ENCODE results near the gene AKR1C4. TPM values are rescaled to one million over a fixed set of nuclear protein-coding genes. Genes with fewer than 3 reads are reported as not detected.

AKR1C4 gene
- total and polyA plus RNA-seq, 4 donors = 3.2 to 260 (median 129) TPM

DNA sequence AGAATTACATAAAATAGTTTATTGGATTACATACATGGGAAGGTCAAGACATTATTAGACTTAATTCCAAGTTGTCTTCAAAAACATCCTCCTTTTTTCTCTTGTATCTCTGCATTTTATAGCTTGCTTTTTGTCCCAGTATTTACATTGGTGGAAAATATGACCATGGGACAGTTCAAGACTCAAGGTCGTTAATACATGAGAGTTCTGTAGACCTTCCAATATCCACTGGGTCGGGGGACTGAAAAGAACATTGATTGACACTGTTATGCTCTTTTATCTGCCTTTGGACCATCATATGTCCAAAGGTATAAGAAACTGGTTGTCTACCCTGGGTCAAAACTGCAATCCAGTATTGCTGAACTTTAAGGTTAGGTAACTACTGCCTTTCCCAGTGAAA, 36.7 kb downstream of the AKR1C4 start:
- no peak overlapping the region for H3K27ac ChIP-seq (ENCODE audit: low read depth in 1 of 2, low read length in 2 of 2)
- TF ChIP-seq HNF4A (conservative IDR thresholded peaks at IDR 0.05) = no peak
- no peak for TF ChIP-seq YY1 (IDR thresholded peaks at IDR 0.05)
- TF ChIP-seq FOXA1 (IDR thresholded peaks at IDR 0.05) = no peak
- TF ChIP-seq TAF1 (conservative IDR thresholded peaks at IDR 0.05) = no peak
- TF ChIP-seq, protein P1, sequence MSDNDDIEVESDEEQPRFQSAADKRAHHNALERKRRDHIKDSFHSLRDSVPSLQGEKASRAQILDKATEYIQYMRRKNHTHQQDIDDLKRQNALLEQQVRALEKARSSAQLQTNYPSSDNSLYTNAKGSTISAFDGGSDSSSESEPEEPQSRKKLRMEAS (IDR thresholded peaks at IDR 0.05) = no peak
- no peak for TF ChIP-seq RXRA (IDR thresholded peaks at IDR 0.05)
- TF ChIP-seq JUND (IDR thresholded peaks at IDR 0.05) = no peak
- TF ChIP-seq, protein P2, sequence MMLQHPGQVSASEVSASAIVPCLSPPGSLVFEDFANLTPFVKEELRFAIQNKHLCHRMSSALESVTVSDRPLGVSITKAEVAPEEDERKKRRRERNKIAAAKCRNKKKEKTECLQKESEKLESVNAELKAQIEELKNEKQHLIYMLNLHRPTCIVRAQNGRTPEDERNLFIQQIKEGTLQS (IDR thresholded peaks at IDR 0.05) = no peak
- TF ChIP-seq, protein P3, sequence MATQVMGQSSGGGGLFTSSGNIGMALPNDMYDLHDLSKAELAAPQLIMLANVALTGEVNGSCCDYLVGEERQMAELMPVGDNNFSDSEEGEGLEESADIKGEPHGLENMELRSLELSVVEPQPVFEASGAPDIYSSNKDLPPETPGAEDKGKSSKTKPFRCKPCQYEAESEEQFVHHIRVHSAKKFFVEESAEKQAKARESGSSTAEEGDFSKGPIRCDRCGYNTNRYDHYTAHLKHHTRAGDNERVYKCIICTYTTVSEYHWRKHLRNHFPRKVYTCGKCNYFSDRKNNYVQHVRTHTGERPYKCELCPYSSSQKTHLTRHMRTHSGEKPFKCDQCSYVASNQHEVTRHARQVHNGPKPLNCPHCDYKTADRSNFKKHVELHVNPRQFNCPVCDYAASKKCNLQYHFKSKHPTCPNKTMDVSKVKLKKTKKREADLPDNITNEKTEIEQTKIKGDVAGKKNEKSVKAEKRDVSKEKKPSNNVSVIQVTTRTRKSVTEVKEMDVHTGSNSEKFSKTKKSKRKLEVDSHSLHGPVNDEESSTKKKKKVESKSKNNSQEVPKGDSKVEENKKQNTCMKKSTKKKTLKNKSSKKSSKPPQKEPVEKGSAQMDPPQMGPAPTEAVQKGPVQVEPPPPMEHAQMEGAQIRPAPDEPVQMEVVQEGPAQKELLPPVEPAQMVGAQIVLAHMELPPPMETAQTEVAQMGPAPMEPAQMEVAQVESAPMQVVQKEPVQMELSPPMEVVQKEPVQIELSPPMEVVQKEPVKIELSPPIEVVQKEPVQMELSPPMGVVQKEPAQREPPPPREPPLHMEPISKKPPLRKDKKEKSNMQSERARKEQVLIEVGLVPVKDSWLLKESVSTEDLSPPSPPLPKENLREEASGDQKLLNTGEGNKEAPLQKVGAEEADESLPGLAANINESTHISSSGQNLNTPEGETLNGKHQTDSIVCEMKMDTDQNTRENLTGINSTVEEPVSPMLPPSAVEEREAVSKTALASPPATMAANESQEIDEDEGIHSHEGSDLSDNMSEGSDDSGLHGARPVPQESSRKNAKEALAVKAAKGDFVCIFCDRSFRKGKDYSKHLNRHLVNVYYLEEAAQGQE (IDR thresholded peaks at IDR 0.05) = no peak
- TF ChIP-seq, protein P4, sequence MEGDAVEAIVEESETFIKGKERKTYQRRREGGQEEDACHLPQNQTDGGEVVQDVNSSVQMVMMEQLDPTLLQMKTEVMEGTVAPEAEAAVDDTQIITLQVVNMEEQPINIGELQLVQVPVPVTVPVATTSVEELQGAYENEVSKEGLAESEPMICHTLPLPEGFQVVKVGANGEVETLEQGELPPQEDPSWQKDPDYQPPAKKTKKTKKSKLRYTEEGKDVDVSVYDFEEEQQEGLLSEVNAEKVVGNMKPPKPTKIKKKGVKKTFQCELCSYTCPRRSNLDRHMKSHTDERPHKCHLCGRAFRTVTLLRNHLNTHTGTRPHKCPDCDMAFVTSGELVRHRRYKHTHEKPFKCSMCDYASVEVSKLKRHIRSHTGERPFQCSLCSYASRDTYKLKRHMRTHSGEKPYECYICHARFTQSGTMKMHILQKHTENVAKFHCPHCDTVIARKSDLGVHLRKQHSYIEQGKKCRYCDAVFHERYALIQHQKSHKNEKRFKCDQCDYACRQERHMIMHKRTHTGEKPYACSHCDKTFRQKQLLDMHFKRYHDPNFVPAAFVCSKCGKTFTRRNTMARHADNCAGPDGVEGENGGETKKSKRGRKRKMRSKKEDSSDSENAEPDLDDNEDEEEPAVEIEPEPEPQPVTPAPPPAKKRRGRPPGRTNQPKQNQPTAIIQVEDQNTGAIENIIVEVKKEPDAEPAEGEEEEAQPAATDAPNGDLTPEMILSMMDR (IDR thresholded peaks at IDR 0.05; ENCODE audit: low read depth, low read length, missing input control) = no peak
- no peak for TF ChIP-seq NR2F2 (IDR thresholded peaks at IDR 0.05)
- no peak for TF ChIP-seq HNF4G (IDR thresholded peaks at IDR 0.05)
- WGBS = 88% methylated on average over 2 of the region's 2 CpGs

DNA sequence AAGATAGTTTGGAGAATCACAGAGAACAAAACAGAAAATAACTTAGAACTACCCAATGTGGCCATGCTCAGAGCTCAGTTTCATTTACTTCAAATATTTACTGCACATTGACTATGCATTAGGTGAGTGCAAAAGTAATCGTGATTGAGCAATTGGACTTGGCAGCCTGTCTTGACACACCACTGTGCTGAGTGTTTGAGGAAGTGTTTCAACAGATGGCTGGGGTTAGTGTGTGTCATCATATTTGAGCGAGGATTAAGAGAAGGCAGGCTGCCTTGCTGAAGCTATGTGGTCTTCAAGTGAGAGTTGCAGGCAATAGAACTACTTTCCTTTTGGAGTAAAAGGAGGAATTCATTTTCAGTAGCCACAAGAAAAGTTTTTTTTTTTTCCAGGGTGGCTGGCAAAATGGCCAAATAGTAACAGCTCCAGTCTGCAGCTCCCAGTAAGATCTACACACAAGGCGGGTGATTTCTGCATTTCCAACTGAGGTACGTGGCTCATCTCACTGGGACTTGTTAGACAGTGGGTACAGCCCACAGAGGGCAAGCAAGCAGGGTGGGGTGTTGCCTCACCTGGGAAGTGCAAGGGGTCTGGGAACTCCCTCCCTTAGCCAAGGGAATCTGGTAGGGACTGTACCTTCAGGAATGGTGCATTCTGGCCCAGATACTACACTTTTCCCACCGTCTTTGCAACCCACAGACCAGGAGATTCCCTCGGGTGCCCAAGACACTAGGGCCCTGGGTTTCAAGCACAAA, 37.6 kb downstream of the AKR1C4 start:
- Histone ChIP-seq H3K4me3 (ENCODE audit: low read depth in 1 of 3, low read length in 3 of 3) (peak overlapping the region in 2 of 3 donors; percentile 20 to 35), H3K9ac (ENCODE audit: low read depth in 1 of 2, low read length in 2 of 2) (no peak overlapping the region), H3K4me1 (ENCODE audit: control insufficient read depth in 4 of 4, insufficient read depth in 4 of 4, low read length in 3 of 4) (peaks cover 5 to 15% (median 9%) of the 10 kb centered on the region in 4 donors), H3K36me3 (ENCODE audit: control insufficient read depth in 4 of 4, insufficient read depth in 3 of 4, low read depth in 1 of 4, low read length in 3 of 4) (no peaks in the 10 kb centered on the region), H3K9me3 (ENCODE audit: control insufficient read depth in 4 of 4, low read length in 3 of 4) (peaks cover 0 to 19% (median 4%) of the 10 kb centered on the region in 4 donors), H3K27ac (ENCODE audit: low read depth in 1 of 2, low read length in 2 of 2) (peak overlapping the region in 1 of 2 donors; percentile 23), H3K27me3 (ENCODE audit: control insufficient read depth in 4 of 4, insufficient read depth in 4 of 4, low read length in 3 of 4) (no peaks in the 10 kb centered on the region)
- 57% methylated on average over 6 of the region's 6 CpGs for WGBS
- DNase-seq (ENCODE audit: low spot score) = peak; percentile 46
- TF ChIP-seq FOXA1 (IDR thresholded peaks at IDR 0.05) (peak; percentile 79), HNF4A (conservative IDR thresholded peaks at IDR 0.05) (peak; percentile 77 to 88), GABPA (IDR thresholded peaks at IDR 0.05 in 1 of 2, conservative IDR thresholded peaks at IDR 0.05 in 1 of 2) (peak in 1 of 2 donors; percentile 64), TAF1 (conservative IDR thresholded peaks at IDR 0.05) (no peak), HNF4G (IDR thresholded peaks at IDR 0.05) (peak; percentile 42), YY1 (IDR thresholded peaks at IDR 0.05) (peak; percentile 80), EGR1 (IDR thresholded peaks at IDR 0.05; ENCODE audit: low read depth in 2 of 2) (peak in 1 of 2 donors; percentile 48), RAD21 (IDR thresholded peaks at IDR 0.05) (peak; percentile 44 to 65), NR2F2 (IDR thresholded peaks at IDR 0.05) (no peak), JUND (IDR thresholded peaks at IDR 0.05) (peak in 1 of 2 donors; percentile 87), FOXA2 (IDR thresholded peaks at IDR 0.05) (peak; percentile 41)
- TF ChIP-seq, protein P5, sequence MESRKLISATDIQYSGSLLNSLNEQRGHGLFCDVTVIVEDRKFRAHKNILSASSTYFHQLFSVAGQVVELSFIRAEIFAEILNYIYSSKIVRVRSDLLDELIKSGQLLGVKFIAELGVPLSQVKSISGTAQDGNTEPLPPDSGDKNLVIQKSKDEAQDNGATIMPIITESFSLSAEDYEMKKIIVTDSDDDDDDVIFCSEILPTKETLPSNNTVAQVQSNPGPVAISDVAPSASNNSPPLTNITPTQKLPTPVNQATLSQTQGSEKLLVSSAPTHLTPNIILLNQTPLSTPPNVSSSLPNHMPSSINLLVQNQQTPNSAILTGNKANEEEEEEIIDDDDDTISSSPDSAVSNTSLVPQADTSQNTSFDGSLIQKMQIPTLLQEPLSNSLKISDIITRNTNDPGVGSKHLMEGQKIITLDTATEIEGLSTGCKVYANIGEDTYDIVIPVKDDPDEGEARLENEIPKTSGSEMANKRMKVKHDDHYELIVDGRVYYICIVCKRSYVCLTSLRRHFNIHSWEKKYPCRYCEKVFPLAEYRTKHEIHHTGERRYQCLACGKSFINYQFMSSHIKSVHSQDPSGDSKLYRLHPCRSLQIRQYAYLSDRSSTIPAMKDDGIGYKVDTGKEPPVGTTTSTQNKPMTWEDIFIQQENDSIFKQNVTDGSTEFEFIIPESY (IDR thresholded peaks at IDR 0.05) = peak; percentile 77
- TF ChIP-seq, protein P2 (IDR thresholded peaks at IDR 0.05) = no peak
- TF ChIP-seq, protein P3 (IDR thresholded peaks at IDR 0.05) = peak; percentile 25
- TF ChIP-seq, protein P1 (IDR thresholded peaks at IDR 0.05) = peak; percentile 85

More for the DNA sequence above, 36.7 kb downstream of the AKR1C4 start:
- Histone ChIP-seq H3K9ac (ENCODE audit: low read depth in 1 of 2, low read length in 2 of 2) (no peak overlapping the region), H3K4me3 (ENCODE audit: low read depth in 1 of 3, low read length in 3 of 3) (peak overlapping the region in 1 of 3 donors; percentile 1), H3K9me3 (ENCODE audit: control insufficient read depth in 4 of 4, low read length in 3 of 4) (peaks cover 0 to 14% (median 4%) of the 10 kb centered on the region in 4 donors), H3K36me3 (ENCODE audit: control insufficient read depth in 4 of 4, insufficient read depth in 3 of 4, low read depth in 1 of 4, low read length in 3 of 4) (no peaks in the 10 kb centered on the region), H3K4me1 (ENCODE audit: control insufficient read depth in 4 of 4, insufficient read depth in 4 of 4, low read length in 3 of 4) (peaks cover 5 to 15% (median 9%) of the 10 kb centered on the region in 4 donors), H3K27me3 (ENCODE audit: control insufficient read depth in 4 of 4, insufficient read depth in 4 of 4, low read length in 3 of 4) (no peaks in the 10 kb centered on the region)
- DNase-seq (ENCODE audit: low spot score) = no peak
